Measurements from ENCODE around the gene CELF5. TPM values are rescaled to one million over a fixed set of nuclear protein-coding genes. Genes with fewer than 3 reads are reported as not detected.
"Not testable (repeated sequence)": the region's sequence is repeated elsewhere in the genome, so short reads cannot be mapped to it uniquely, and the experiment has no call there.

CELF5 gene
- total RNA-seq, 1 experiment from 2014 or later = 0.60 TPM

DNA sequence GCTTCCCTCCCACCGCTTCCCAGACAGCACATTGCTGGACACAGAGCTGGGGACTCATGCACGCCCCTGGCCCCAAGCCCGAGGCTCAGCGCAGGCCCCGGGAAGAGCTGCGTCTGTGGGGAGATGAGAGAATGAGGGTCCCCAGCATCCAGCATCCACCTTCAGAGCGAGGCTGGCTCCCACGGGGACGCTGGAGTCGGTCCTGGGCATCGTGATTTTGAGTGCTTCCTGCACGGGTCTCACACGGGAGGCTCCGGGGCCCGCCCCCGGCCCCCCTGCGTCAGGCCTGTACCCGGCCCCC, 34.0 kb upstream of the CELF5 start:
- DNase-seq (ENCODE audit: low spot score) = no peak

DNA sequence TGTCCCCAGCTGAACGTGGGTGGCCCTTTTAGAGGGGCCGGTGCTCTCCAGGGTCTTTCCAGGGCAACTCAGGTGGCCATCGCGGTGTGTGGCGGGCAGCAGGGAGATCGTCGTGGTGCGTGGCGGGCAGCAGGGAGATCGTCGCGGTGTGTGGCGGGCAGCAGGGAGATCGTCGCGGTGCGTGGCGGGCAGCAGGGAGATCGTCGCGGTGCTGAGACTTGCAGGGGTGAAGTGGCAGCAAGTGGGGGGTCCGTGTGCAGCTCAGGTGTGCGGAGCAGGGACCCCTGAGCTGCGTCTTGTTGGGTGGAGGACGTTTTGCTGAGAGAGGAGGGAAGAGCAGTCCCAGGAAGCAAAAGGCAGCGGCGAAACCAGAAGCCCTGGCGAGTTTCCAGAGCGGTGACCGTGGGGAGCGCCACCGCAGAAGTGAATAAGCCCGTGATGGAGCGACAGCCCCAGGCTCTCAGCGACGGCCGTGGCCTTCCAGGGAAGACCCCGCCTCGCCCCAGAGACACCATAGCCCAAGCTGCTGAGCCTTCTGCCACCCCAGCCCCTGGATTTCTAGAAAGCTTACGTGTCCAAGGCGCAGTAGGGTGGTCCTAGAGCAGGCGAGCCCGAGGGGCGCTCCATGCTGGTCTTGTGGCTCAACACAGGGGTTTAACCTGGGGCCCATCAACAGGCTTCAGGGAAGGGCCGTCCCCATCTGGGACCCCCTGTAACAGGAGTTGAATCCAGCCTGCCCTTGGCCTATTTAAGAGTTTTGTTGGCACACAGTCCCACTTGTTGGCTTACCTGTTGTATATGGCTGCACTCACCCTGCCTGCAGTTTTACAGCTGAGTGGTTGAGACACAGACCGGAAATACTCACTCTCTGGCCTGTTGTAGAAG, 33.3 kb upstream of the CELF5 start:
- DNase-seq (ENCODE audit: low spot score) = no peak

DNA sequence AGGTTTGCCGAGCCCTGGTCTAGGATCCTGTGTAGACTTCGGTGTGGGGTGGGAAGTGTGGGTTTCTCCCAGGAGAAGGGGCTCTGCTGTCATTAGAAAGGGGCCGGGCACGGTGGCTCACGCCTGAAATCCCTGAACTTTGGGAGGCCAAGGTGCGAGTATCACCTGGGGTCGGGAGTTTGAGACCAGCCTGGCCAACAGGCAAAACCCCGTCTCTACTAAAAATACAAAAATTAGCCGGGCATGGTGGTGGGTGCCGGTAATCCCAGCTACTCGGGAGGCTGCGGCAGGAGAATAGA, 32.7 kb upstream of the CELF5 start:
- not testable (repeated sequence) for DNase-seq (ENCODE audit: low spot score)

DNA sequence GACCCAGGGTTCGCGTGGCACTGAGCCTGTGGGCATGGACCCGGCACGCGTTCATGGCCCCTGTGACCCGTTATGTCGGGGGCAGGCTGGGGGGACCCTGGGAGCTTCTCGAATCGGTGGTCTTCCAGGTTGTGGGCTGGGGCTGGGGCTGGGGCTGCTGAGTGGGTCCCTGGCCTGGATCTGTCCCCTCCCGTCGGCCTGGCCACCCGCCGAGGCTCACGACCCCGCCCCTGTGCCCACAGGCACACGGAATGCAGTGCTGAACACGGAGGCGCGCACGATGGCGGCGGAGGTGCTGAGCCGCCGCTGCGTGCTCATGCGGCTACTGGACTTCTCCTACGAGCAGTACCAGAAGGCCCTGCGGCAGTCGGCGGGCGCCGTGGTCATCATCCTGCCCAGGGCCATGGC, 32.2 kb upstream of the CELF5 start:
- DNase-seq (ENCODE audit: low spot score) = no peak

DNA sequence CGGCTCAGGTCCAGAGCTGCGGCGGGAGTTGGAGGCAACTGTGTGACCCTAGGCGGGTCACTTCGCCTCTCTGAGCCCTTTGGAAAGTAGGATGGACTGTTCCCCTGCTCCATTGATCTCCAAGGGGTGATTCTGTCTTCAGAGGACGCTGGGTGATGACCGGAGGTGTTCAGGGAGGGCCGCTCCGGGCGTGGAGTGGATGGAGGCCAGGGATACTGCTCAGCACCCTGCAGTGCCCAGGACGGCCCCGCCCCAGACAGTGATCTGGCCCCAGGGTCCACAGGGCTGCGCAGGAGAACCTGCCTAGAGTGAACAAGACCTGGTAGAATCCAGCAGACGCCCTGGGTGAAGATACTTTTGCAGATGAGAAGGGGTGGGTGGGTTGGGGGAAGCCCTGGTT, 31.8 kb upstream of the CELF5 start:
- no peak for DNase-seq (ENCODE audit: low spot score)

DNA sequence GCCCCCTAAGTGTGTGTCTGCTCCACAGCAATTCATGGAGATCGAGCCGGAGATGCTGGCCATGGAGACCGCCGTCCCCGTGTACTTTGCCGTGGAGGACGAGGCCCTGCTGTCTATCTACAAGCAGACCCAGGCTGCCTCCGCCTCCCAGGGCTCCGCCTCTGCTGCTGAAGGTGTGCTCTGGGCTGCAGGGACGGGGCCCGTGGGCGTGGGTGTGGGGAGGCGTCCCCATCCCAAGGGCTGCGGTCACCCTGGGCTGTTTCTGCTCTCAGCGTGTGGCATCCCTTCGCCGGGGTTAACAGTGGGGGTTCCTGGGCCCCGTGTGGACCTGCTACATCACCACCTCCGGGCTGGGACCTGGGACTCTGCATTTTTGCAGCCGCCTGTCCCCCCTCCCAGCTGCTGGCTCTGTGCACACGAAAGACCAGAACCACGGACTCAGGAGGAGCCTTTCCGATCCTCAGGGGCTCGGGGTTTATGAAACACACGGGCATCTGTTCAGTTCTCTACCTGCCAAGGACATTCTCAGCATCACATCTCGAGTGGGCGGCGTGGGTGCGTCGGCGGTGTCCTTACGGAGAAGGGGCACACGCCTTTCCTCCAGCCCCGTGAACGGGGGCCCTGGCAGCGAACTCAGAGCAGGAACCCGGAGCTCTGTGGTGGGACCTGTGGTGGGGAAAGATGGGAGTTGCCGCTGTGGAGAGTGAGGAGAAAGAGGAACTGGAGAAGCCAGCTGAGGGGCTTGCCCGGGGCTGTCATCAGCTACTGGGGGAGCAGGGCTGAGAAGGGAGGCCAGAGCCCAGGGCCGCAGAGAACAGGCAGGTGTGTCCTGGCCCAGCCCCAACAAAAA, 31.0 kb upstream of the CELF5 start:
- no peak for DNase-seq (ENCODE audit: low spot score)

DNA sequence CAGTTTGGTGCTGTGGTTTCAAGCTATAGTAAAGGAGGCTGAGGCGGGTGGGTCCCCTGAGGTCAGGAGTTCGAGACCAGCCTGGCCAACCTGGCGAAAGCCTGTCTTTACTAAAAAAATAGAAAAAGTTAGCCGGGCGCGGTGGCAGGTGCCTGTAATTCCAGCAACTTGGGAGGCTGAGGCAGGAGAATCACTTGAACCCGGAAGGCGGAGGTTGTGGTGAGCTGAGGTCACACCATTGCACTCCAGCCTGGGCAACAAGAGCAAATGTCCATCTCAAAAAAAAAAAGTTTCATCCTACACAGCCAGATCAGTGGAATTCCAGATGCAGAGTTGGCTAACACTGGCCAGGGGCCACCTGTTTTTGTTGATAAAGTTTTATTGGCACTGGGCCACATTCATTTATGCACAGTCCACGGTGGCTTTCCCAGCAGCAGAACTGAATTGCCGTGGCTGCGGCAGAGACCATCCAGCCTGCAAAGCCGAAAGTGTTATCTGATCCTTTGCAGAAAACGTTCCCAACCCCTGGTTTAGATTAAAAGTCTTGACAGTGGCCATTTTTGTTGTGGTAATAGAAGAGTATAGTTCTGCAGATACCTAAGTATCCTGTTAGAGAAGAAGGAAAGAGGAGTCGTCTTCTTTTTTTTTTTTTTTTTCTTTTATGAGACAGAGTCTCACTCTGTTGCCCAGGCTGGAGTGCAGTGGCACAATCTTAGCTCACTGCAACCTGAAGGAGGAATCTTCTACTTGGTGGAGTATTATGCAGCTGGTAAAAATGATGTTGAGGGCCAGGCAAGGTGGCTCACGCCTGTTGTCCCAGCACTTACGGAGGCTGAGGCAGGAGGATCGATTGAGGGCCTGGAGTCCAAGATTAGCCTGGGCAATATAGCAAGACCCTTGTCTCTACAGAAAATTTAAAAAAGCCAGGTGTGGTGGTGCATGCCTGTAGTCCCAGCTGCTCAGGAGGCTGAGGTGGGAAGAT, 30.1 kb upstream of the CELF5 start:
- no peak for DNase-seq (ENCODE audit: low spot score)

DNA sequence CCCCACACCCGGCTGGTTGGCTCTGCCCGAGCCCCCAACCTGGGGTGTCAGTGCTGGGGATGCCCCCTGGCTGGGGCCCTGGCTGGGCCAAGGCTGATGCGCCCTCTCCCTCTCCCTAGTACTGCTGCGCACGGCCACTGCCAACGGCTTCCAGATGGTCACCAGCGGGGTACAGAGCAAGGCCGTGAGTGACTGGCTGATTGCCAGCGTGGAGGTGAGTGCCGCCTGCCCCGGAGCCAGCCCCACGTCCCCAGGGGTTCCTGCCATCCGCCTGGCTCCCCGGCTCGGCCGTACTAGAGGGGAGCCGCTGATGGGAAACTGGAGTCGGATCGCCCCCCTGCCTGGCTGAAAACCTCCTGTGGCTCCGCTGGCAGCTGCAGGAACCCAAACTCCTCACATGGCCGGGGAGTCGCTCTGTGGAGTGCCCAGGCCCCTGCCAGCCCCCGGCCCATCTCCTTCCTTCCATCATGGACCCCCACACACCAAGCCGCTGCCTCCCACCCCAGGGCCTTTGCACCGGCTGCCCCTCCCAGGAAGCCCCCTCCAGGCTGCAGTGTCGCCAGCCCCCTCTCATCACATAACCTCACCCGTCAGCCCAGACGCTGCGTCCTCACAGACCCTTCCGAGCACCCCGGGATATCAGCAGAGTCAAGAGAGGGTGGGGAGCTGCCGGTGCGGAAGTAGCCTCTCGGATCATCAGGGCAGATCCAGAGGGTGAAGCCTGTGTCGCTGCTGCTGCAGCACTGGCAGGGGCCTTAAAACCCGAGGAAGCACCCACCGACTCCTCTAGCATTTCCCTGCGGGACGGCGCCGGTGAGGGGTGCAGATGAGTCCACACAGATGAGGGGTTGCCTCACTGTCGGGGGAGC, 28.2 kb upstream of the CELF5 start:
- DNase-seq (ENCODE audit: low spot score) = no peak

DNA sequence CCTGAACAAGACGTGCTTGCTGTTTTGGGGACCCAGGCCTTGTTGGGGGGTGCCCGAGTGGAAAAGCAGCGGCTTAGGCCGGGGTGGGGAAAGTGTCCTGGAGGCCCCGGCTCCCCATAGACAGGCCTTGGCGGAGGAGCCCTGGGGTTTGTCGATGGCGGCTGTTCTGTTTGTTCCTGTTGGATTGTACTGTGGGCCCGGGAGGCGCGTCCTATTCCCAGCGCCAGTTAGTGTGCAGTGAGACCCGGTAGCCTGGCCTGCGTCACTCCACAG, 27.6 kb upstream of the CELF5 start:
- DNase-seq (ENCODE audit: low spot score) = no peak

DNA sequence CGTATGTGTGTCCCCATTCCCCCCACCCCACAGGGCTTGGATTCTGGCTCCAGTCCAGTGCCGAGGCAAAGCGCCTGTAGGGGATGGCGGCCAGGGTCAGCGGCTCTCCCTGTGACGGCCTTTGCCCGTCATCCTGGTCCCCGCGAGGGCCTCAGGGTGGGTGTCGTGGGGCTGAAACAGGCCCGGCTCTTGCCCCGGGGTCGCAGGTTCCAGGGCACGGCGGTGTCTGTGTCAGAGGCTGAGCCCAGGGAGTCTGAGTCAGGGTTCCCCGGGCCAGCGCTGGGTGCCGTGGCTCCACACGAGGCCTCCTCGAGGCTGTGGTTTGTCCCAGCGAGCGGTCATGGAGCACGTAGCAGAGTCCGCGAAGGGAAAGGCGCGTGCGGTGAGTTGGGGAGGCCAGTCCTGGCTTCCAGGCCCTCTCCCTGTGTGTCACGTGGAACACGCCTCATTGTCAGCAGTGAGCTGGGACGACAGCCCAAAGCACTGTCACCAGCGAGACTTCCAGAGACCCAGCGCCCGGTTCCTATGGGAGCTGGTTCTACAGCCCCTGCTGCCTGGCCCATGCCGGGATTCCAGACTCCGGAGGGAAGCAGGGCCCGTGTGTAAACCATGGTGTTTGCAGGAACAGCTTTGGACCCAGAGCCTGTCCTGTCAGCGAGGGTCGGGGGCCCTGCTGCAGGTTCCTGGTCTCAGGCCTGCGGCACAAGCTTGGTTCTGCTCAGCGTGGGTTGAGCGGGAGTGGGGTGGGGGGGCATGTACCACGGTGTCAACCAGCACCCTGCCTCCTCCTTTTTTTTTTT, 25.4 kb upstream of the CELF5 start:
- no peak for DNase-seq (ENCODE audit: low spot score)

DNA sequence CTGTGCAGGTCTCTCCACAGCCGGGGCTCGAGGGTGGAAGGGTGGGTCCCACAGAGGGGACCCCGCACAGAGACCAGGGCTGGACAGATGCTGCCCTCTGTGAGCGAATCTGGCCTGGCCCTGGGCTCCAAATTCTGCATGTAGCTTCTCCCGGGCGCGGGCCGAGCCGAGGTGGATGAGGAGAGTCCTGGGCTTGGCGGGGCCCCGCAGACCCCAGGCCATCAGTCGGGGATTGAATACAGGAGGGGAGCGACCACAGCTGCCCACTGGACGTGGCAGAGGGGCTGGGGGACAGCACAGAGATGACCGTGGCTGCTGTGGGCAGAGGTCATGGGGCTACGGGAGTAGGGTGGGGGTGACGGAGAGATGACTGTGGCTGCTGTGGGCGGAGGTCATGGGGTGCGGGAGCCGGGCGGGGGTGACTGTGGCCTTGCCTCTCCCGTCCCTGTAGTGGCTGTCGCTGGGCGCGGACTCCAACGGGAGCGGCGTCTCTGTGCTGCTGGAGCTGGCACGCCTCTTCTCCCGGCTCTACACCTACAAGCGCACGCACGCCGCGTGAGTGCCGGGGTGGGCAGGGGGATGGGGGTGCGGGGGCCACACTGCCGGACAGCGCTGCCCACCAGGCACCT, 23.3 kb upstream of the CELF5 start:
- DNase-seq (ENCODE audit: low spot score) = no peak

DNA sequence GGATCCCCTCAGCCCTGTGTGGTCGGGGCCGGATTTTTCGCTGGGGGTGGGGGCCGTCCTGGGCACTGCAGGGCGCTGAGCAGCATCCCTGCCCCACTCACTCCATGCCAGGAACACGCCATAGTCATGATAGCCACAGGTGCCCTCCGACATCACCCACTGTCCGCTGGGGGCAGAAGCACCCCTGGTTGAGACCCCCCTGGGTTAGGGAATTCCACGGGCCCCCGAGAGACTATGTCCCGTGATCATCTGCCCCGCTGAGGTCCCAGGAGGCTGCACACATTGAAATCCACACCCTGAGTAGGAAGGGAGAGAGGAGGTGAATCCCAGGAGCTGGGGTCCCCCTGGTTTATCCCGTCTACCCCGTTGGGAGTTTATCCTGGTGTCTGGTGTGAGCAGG, 22.6 kb upstream of the CELF5 start:
- no peak for DNase-seq (ENCODE audit: low spot score)

DNA sequence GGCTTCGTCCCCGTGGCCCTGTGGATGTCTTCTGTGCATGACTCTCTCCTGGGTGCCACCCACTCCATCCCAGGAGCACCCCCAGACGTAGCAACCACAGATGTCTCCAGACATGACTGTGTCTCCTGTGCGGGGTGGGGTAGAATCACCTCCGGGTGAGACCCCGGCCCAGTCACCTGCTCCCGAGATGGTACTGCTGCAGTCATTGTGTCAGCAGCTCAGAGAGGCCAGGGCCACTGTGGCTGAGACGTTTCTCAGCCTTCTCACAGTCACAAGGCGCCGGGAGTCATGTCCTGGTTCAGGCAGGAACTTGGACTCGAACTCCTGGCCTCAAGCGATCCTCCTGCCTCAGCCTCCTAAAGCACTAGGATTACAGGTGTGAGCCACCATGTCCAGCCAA, 22.1 kb upstream of the CELF5 start:
- no peak for DNase-seq (ENCODE audit: low spot score)

DNA sequence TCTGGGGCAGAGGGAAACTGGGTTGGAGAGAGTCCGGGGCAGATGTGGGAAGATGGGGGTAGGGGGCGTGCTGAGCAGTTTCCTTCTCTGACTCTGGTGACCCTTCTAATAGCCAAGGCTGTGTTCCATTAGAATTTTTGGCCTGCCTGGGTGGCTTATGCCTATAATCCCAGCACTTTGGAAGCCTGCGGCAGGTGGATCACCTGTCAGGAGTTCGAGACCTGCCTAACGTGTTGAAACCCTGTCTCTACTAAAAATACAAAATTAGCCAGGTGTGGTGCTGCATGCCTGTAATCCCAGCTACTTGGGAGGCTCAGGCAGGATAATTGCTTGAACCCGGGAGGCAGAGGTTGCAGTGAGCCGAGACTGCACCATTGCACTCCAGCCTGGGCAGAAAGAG, 21.6 kb upstream of the CELF5 start:
- not testable (repeated sequence) for DNase-seq (ENCODE audit: low spot score)

DNA sequence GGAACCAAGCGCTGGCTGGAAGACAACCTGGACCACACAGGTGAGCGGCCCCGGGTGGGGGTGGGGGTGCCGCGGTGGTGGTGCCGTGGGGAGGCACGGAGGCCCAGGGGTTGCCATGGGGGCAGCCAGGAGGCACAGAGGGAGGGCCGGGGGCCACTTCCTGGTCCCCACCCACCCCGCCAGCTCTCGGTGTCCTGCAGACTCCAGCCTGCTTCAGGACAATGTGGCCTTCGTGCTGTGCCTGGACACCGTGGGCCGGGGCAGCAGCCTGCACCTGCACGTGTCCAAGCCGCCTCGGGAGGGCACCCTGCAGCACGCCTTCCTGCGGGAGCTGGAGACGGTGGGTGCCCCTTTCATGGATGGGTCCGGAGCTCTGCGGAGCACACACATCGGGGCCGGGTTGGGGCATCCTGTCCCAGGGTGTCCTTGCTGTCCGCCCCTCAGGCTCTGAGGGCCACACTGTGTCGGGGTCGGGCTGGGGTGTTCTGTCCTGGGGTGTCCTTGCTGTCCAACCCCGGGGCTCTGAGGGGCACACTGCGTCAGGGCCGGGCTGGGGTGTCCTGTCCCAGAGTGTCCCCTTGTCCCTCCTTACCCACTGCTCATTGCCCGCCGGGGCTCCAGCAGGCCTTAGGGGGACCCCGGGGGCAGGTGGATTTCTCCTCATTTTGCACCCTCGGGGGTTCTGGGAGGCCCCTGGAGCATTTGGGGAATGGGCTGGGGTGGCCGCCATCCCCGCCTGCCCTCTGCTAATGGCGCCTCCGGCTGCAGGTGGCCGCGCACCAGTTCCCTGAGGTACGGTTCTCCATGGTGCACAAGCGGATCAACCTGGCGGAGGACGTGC, 20.4 kb upstream of the CELF5 start:
- no peak for DNase-seq (ENCODE audit: low spot score)

DNA sequence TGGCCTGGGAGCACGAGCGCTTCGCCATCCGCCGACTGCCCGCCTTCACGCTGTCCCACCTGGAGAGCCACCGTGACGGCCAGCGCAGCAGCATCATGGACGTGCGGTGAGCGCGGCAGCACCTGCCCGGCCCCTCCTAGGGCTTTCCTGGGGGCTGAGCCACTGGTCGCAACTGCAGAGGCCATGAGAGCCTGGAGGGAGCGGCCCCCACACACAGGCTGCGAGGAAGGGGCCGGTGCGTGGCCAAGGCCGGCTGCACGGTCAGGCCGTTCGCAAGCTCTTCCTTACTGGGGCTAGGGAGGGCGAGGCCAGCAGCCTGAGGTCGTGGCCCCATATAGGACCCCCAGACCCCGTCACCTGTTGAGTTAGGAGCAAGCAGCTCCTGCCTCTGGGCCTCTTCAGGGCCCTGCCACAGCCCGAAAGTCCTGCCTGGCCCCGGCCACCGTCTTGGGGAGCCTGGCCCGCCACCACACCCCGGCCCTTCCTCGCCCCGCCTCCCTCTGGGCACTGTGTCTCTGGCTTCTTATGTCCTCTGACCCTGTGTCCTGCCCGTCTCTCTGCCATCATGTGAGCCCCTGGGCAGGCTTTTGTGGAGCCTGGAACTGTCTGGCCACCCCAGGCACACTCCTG, 19.7 kb upstream of the CELF5 start:
- DNase-seq (ENCODE audit: low spot score) = no peak

DNA sequence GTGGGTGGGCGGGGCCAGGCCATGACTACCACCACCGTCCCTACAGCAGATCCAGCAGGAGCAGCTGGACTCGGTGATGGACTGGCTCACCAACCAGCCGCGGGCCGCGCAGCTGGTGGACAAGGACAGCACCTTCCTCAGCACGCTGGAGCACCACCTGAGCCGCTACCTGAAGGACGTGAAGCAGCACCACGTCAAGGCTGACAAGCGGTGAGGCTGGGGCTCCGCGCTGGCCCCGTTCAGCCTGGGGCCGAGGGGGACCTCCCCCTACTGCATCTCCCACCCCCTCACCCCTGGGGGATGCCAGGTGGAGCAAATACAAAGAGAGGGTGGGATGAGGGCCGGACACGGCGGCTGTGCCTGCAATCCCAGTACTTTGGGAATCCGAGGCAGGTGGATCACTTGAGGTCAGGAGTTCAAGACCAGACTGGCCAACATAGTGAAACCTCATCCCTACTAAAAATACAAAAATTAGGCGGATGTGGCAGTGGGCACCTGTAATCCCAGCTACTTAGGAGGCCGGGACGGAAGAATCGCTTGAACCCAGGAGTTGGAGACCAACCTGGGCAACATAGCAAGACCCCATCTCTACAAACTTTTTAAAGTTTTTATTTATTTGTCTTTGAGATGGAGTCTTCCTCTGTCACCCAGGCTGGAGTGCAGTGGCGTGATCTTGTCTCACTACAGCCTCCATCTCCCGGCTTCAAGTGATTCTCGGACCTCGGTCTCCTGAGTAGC, 18.1 kb upstream of the CELF5 start:
- DNase-seq (ENCODE audit: low spot score) = no peak
